A673 (cell line): Measurements from ENCODE around the gene USP32. TPM values are rescaled to one million over a fixed set of nuclear protein-coding genes. Genes with fewer than 3 reads are reported as not detected.
"Not testable (repeated sequence)": the region's sequence is repeated elsewhere in the genome, so short reads cannot be mapped to it uniquely, and the experiment has no call there.

Source experiments
- BruUV-seq: library from RNA; stranded (reverse); fragments of 400-500 nt; replicated peaks from 2 replicates; lab custom pipeline; 2021; lab: Mats Ljungman, UMichigan
- CTCF ChIA-PET: fragments of 300-600 bp; sonication (Branson Sonifier 250); formaldehyde crosslinking; loops from one replicate; lab custom pipeline; 2022; ENCODE audit warnings: antibody characterized with exemption; lab: Charles Lee
- POLR2A ChIA-PET: fragments of 300-600 bp; sonication (Branson Sonifier 250); formaldehyde crosslinking; loops from one replicate; lab custom pipeline; 2022; ENCODE audit warnings: antibody characterized with exemption; ENCODE audit not compliant: low non-redundant PET; lab: Charles Lee
- DNase-seq: peaks from one replicate; pipeline ENCODE4 v3.0.0-alpha.2; 2015; ENCODE audit warnings: low spot score
- H3K27ac ChIP-seq: fragments of 200-600 bp; sonication (generic); 2 replicates; pipeline ENCODE4 v1.5.1; 2016; ENCODE audit warnings: mixed run types, low read depth, mild to moderate bottlenecking, mixed read lengths, antibody characterized with exemption, low read length; ENCODE audit not compliant: poor library complexity, severe bottlenecking
- H3K27me3 ChIP-seq: fragments of 200-600 bp; sonication (generic); replicated peaks from 2 replicates; pipeline ENCODE4 v1.6.1; 2017; ENCODE audit warnings: mixed run types, low read depth, mild to moderate bottlenecking, mixed read lengths, antibody characterized with exemption, low read length; ENCODE audit not compliant: insufficient read depth, poor library complexity
- H3K36me3 ChIP-seq: fragments of 200-600 bp; sonication (generic); 2 replicates; pipeline ENCODE4 v1.6.1; 2016; ENCODE audit warnings: mixed run types, mild to moderate bottlenecking, mixed read lengths, antibody characterized with exemption, low read length; ENCODE audit not compliant: insufficient read depth, poor library complexity, severe bottlenecking
- H3K4me1 ChIP-seq: fragments of 200-600 bp; sonication (generic); 2 replicates; pipeline ENCODE4 v1.6.1; 2017; ENCODE audit warnings: mixed run types, mild to moderate bottlenecking, mixed read lengths, antibody characterized with exemption, low read length; ENCODE audit not compliant: insufficient read depth, poor library complexity, severe bottlenecking
- H3K4me3 ChIP-seq: fragments of 200-600 bp; sonication (generic); 2 replicates; pipeline ENCODE4 v1.5.1; 2016; ENCODE audit warnings: low read depth, mixed run types, mild to moderate bottlenecking, mixed read lengths, low read length; ENCODE audit not compliant: poor library complexity, severe bottlenecking
- H3K9me3 ChIP-seq: fragments of 200-600 bp; sonication (generic); 2 replicates; pipeline ENCODE4 v1.6.1; 2016; ENCODE audit warnings: mixed run types, low read depth, mild to moderate bottlenecking, mixed read lengths, antibody characterized with exemption, low read length; ENCODE audit not compliant: poor library complexity, severe bottlenecking
- CTCF ChIP-seq: fragments of 300-800, 200-600 bp; sonication (generic); conservative IDR thresholded peaks from 2 replicates; pipeline ENCODE4 v1.5.1; 2017; ENCODE audit warnings: low read depth, mild to moderate bottlenecking, antibody characterized with exemption, low read length, moderate library complexity, mixed read lengths
- intact Hi-C: fragments of 100-400 bp; cut with micrococcal nuclease; formaldehyde crosslinking; loops from one replicate; pipeline ENCODE4 v1.10.0; 2022; ENCODE audit not compliant: unreplicated experiment
- total RNA-seq: library from RNA; stranded (reverse); gene quantifications from 2 replicates; pipeline ENCODE4 v1.2.3, GENCODE V29; 2021

USP32 gene
- total RNA-seq, 1 experiment from 2014 or later: 54.8 TPM

DNA sequence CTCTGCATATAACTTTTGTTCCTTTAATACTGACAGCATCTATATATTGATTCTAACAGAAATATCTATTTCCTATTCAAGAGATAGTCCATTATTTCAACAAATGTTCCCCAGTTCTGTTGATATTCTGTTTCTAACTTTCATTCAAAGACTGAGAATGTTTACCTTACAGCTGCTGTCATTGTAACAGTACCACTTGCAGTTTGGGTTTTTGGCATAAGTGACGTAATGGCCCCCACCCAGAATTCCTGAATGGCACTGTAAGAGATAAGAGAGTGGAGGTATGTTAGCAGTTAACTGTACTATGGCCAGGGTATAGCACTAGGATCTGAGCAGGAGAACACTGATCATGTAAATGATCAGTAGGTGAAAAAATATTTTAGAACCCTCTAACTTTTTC lies 211.6 kb downstream of the USP32 start:
- CTCF ChIA-PET, H3K27ac ChIP-seq, H3K4me3 ChIP-seq, intact Hi-C loops, BruUV-seq, DNase-seq, POLR2A ChIA-PET, H3K4me1 ChIP-seq, H3K9me3 ChIP-seq, H3K27me3 ChIP-seq, H3K36me3 ChIP-seq: not testable (repeated sequence)

DNA sequence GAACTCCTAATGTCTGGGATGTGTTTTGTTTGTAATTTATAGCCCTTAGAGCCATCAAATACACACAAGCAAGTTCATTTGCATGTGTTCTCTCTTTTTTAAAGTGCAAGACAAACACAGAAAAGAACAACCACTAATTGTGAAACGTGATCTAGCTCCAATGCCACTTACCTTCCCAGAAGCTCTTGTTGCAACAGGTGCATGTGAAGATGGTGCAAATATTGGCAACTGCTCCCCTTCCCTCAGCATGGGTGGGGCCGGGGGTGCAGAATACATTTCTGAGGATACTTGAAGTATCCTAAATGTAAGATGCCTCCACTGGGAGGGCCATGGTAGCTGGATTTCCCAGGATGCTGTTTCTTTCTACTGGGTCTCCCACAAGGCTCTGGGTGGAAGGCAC lies 213.8 kb downstream of the USP32 start:
- H3K9me3 ChIP-seq, CTCF ChIA-PET, H3K27me3 ChIP-seq, intact Hi-C loops, DNase-seq, BruUV-seq, H3K36me3 ChIP-seq, H3K4me1 ChIP-seq, H3K27ac ChIP-seq, POLR2A ChIA-PET, H3K4me3 ChIP-seq: not testable (repeated sequence)

DNA sequence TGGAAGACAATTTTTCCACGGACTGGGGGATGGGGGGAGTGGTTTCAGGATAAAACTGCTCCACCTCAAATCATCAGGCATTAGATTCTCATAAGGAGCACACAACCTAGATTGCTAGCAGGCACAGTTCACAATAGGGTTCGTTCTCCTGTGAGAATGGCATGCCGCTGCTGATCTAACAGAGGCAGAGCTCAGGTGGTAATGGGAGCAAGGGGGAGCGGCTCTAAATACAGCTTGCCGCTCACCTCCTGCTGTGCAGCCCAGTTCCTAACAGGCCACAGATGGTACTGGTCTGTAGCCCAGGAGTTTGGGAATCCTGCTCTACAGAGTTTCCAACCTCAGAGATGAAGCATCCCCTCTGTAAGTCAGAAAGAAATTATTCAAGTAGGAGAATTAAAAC lies 215.2 kb downstream of the USP32 start:
- DNase-seq, CTCF ChIA-PET, H3K4me1 ChIP-seq, H3K27ac ChIP-seq, H3K9me3 ChIP-seq, H3K4me3 ChIP-seq, H3K27me3 ChIP-seq, BruUV-seq, intact Hi-C loops, H3K36me3 ChIP-seq, POLR2A ChIA-PET: not testable (repeated sequence)

- BruUV-seq, intact Hi-C loops: not testable (repeated sequence)
- CTCF ChIA-PET: interaction anchor here (0.6 kb wide), 1 partner anchor 209 kb away, joined by 3 read pairs; no protein-coding TSS in a partner anchor
These were observed 217.2 kb downstream of the USP32 start for GRCh38 chr17:60174767-60175166.

More at GRCh38 chr17:60174767-60175166, 217.2 kb downstream of the USP32 start:
- H3K27me3 ChIP-seq, H3K9me3 ChIP-seq, DNase-seq, H3K4me1 ChIP-seq, H3K4me3 ChIP-seq, H3K27ac ChIP-seq, H3K36me3 ChIP-seq: not testable (repeated sequence)
- TF ChIP-seq CTCF: peak; percentile 43
- POLR2A ChIA-PET: interaction anchor here (0.6 kb wide), 1 partner anchor 158 kb away, joined by 3 read pairs; no protein-coding TSS in a partner anchor
